Caki2 (cell line): ENCODE measurements around the gene CYP3A5. TPM values are rescaled to one million over a fixed set of nuclear protein-coding genes. Genes with fewer than 3 reads are reported as not detected.
"Not testable (repeated sequence)": the region's sequence is repeated elsewhere in the genome, so short reads cannot be mapped to it uniquely, and the experiment has no call there.

Experiments
- DNase-seq: peaks from one replicate; pipeline ENCODE4 v3.0.0-alpha.2; 2015; ENCODE audit warnings: low read depth
- in situ Hi-C: cut with HindIII; loops from 2 replicates; pipeline ENCODE4 v1.10.0; 2016; ENCODE audit warnings: low sequenced_read_pairs, low pct_unique_long_range_greater_than_20kb, mixed read lengths
- total RNA-seq: library from RNA; depleted of rRNA; stranded (reverse); fragments of >200 nt; shearing (Covaris generic); gene quantifications from 2 replicates; pipeline ENCODE4 v1.2.3, GENCODE V29; 2014; ENCODE audit warnings: low replicate concordance

The CYP3A5 gene
- total RNA-seq, 1 experiment from 2014 or later = 6.0 TPM

DNA sequence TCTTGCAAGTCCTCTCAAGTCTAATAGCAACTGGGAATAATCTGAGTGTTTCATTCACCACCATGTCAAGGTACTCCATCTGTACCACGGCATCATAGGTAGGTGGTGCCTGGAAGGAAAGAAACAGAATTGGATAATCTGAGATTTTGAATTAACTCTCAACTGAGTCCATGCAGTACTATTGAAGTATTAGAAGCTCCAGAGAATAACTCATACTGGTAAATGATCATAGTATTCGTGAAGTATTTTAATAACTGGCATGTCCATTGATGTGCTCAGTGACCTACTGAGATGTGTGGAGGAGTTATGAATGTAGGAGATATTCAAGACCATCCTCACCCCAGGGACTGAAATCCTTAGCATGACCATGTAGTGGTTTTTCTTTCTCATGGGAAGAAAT is 27.1 kb downstream of the CYP3A5 start:
- no peak for DNase-seq
- in situ Hi-C loops = no loop called here

DNA sequence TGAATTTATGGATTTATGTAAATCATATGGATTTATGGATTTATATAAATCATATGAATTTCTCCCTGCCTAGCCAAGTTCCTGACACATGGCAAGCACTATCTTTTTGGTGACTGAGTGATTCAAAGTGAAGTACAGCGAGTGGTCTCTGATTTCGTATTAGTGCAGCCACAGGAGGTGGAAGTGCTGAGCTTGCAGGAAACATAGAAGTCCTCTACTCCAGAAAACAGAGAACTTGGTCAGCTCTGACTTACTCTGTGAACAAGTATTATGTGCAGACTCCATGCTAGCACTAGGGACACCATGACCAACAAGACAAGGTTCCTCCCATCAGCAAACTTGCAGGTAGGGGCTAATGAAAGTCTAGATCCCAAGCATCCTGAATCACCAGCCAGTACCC is 28.5 kb downstream of the CYP3A5 start:
- in situ Hi-C loops = no loop called here
- DNase-seq = no peak

DNA sequence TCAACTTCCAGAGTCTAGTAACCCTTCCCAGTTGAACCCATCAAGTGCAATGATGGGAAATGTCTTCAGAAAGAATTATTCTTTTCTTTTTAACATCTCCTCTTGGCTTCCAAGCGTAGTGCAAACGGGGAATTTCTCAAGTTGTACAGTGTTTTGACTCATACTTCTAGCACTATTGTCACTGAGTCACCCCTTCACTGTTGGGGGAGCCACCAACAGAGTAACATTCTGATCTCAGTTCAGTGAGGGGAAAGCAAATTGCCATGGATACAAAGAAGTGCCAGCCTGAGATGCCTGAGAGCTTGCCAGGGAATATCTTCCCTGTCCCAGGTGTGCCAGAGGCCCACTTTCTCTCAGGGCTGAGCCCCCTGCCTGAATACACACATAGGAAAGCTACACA is 31.0 kb downstream of the CYP3A5 start:
- in situ Hi-C loops = no loop called here
- no peak for DNase-seq

DNA sequence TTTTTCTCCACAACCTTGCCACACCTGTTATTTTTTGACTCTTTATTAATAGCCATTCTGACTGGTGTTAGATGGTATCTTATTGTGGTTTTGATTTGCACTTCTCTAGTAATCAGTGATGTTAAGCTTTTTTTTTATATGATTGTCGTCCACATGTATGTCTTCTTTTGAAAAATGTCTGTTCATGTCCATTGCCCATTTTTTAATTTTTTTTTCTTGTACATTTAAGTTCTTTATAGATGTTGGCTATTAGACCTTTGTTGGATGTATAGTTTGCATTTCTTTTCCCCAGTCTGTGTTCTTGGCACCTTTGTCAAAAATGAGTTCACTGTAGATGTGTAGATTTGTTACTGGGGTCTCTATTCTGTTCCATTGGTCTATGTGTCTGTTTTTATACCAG is 34.2 kb downstream of the CYP3A5 start:
- no peak for DNase-seq

DNA sequence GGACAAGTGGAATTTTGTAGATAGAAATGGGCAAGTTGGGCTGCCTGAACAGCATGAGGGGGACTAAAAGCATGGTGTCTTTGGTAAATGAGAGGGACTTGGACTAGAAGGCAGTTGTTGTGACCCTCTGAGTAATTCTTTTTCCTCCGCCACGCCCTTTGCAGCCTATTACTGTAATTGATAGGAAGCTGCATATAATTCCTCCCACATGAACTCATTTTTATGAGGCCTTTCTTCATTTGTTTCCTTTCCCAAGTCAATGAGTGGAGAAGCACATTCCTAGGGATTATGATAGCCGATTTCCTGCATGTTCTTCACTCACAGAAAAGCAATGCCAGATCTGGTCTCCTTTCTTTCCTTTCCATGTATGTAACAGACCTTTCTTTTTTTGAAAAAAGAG is 35.4 kb downstream of the CYP3A5 start:
- in situ Hi-C loops = no loop called here

More for the DNA sequence above, 34.2 kb downstream of the CYP3A5 start:
- in situ Hi-C loops = no loop called here

DNA sequence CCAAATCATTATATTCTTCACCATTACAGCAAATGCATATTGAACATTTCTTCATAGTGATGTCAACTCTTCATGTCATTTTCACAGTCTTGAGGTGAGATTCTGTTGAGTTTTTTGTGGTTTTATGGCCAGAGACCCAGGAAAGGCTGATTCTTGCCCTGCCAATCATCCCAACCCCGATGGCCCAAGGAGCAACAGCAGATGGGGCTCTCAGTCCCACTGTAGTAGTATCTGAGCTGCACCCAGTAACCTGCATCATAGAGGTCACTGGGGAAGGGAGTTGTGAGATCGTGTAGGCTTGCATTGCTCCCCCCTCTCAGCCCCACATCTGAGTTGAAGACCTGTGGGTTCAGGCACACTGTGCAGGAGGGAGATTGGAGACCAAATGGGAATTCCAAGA is 36.3 kb downstream of the CYP3A5 start:
- no peak for DNase-seq
- in situ Hi-C loops = no loop called here

More for the DNA sequence above, 35.4 kb downstream of the CYP3A5 start:
- no peak for DNase-seq

DNA sequence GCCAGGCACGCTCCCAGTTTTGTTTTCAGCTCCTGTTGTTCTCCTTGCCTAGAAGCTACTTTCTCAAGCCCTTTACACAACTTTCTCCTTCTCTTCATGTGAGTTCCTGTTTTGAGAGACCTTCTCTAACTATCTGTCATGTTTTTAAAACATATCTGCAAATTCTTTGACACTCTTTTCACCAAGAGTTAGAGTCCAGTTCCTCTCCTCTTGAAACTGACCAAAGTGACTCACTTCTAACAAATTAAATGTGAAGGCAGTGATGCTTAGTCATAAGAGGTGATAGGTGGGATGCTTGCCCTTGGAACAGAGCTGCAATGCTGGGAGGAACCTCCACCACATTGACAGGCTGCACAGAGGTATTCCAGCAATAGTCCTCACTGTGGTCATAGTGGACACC is 37.8 kb downstream of the CYP3A5 start:
- DNase-seq = no peak
- in situ Hi-C loops = no loop called here

DNA sequence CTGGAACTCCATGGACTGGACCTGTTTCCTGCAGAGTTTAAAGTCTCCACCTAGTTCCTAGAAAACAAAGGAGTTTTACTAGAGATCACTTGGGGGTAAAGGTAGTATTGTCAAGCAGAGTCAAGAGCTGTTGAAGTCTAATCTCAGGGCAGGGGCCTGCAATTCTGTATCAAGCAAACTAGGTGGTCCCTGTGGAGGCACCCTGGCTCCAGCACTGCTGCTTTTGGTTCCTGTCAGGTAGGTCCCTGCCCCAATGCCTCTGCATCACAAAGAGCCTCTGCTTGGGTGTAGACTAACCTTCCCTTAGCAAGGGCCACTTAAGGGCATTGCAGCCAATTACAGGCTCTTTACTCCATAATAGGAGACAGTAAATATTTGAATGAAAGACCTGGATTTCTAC is 40.5 kb downstream of the CYP3A5 start:
- in situ Hi-C loops = no loop called here

DNA sequence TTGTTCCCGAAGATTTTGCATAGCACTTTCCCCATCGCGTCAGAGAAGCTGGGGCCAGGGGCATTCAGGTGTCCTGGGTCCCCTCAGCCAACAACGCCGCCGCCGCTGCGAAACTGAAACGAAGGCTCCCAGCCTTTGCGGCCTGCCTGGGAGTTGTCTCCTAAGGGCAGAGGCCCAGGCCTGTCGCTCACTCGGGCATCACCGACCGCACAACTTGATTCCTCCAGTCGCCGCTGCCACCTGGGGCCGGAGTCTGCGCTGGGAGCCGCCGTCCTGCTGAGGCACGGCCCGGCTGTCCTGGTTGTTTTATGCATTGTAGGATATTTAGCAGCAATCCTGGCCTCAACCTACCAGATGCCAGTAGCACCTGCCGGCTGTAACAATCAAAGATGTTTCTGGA is 41.1 kb downstream of the CYP3A5 start:
- DNase-seq = no peak
- in situ Hi-C loops = no loop called here

More for the DNA sequence above, 40.5 kb downstream of the CYP3A5 start:
- no peak for DNase-seq

DNA sequence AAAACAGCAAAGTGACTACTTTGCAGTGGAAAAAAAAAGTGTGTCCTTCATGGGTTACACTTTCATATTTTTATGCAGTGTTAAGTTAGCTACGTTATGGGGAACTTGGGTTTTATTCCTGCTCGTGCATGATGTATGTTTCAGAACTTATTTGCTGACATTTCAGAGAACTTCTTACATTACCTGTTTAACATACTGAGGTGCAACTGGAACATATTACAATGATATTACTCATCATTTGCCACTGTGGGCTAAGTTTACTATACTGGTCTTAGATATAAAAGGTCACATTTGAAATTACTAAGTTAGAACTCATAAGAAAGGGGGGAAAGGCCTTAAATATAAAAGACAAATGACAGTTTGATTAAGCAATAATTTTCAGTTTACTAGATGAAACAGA is 42.4 kb downstream of the CYP3A5 start:
- in situ Hi-C loops, DNase-seq: not testable (repeated sequence)

DNA sequence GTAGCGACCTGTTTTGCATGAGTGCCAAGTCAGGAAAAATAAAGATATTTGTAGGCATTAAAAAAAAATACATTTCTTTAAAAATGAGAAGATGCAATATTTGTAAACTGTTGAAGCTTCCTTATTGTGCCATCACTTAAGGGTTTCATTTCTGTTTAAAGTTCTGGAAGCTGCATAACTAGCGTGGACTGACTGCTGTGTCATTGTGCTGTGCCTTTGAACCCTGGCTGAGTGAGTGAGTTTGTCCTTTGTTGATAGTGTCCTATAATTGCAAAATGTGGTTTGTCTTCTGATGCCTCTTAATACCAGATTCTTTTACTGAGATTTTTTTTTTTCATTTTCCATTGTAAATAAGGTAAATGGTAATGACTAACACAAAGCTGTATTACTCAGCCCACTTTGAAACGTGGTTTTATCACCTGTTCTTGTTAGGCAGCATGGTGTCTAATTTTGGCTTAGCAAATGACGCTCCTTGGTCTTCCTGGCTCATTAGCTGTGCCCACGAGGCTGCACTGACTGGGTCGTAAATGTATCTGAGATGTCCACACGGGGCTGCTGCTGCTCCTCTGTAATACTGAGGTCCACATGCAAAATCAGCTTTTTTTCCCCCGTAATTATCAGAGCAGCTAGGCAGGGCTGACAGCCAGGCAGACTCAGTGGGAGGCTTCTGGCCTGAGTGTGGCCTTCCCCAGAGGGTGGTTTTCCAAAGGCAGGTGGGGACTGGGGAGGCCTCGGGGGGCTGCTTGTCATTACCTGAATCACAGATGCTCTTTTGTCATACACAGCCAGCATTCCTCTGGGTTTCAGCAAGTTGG is 48.3 kb downstream of the CYP3A5 start:
- in situ Hi-C loops = no loop called here

DNA sequence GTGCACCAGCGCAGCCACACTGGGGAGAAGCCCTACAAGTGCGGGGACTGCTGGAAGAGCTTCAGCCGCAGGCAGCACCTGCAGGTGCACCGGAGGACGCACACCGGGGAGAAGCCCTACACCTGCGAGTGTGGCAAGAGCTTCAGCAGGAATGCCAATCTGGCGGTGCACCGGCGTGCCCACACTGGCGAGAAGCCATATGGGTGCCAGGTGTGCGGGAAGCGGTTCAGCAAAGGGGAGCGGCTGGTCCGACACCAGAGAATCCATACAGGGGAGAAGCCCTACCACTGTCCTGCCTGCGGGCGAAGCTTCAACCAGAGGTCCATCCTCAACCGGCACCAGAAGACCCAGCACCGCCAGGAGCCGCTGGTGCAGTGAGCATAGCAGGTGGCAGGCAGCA is 50.2 kb downstream of the CYP3A5 start:
- DNase-seq = no peak
- in situ Hi-C loops = no loop called here

More for the DNA sequence above, 48.3 kb downstream of the CYP3A5 start:
- DNase-seq = peak; percentile 28

DNA sequence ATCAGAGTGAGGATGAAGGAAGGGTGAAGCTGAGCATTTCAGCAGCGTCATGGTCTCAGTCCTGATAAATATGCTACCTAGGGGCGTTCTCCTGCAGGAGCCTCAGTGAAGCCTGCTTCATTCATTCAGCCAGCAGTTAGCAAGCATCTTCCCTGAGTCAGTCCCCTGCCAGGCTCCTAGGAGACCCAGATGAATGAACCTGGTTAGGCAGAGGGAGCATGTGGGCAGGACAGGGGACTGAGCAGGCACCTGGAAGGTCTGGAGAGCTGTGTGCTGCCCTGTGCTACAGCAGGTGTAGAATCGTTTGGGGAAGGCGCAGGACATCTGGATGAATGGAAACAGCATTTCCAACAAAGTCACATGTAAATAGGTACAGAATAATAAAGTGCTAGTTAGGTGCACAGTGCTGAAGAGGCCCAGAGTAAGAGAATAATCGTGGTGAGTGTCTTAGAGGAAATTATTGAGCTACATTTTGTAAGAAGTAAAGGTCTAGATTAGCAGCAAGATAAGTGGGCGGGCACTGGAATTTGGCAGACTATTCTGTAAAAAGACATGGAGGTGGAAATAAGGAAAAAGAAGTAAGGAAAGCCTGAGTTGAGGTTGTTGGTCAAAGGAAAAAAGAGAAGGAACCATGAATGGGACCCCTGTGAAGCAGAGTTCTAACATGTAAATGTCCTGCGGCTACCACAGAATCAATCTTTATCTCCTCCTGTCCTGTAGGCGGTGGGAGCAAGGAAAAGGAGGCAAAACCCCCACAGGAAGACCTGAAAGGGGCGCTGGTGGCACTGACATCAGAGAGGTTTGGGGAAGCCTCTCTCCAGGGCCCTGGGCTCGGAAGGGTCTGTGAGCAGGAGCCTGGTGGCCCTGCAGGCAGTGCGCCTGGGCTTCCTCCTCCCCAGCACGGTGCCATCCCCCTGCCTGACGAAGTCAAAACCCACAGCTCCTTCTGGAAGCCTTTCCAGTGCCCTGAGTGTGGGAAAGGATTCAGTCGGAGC is 51.0 kb downstream of the CYP3A5 start:
- no peak for DNase-seq
- in situ Hi-C loops = no loop called here

DNA sequence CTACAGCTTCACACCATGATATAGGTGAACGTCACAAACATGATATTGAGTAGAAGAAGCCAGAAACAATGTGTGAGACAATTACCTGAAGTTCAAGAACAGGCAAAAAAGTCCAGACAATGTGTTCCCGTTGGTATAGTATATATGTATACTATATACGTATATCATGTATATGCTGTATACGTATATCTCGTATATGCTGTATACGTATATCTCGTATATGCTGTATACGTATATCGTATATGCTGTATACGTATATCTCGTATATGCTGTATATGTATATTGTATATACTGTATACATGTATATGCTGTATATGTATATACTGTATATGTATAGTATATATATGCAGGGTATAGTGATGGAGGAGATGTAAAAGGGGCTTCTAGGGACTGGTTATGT is 52.3 kb downstream of the CYP3A5 start:
- DNase-seq = no peak
- in situ Hi-C loops = no loop called here

DNA sequence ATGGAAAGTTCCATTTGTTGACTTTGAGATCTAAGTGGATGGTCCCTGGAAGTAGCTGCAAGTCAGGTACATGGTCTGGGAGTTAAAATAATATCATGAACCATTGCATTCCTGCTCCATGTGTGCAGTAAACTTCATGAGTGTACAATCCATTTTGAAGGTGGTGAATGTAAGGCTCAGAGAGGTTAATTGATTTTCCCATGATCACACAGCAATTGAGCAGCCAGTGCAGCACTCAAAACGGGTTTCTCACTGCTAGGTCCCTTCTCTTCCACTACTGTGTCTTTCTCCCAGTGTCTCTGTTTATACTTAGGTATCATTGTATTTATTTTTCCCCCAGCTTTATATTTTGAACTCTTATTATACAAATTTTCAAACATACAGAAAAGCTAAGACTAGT is 53.1 kb downstream of the CYP3A5 start:
- in situ Hi-C loops = no loop called here
- no peak for DNase-seq

DNA sequence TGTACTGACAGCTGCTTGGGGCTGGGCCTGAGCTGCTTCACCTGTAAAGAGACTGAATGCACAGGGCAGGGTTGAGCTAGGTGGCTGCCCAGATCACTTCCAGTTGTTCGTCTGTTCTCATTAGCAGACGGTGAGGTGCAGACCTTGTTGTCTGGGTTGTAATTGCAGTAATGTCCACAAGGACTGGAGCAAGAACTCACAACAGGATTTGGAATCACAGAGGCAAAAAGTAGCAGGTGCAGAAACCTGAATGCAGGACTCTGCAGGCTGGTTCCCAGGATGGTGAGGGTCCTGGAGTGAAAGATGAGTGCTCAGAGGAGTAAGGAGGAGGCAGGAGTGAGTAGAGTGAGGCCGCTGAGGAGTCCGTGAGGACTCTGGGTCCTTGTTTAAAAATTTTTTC is 53.8 kb downstream of the CYP3A5 start:
- no peak for DNase-seq
- in situ Hi-C loops = no loop called here

DNA sequence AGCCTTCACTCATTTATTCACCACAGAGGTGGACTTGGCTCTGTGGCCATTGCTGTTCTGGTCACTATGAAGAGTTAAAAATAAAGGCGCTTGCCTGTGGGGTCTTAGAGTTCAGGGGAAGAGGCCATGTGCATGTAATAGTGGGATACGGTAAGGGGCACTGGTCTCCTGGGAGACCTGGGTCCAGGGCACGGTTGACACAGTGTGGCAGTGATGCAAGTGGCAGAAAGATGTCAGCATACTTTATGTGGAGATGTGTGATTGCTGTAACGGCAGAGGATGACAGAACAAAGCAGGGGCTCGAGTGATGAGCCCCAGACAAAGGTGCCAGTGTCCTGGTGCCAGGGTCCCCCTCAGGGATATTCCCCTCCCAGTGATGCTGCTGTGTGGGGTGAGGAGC is 54.5 kb downstream of the CYP3A5 start:
- DNase-seq = no peak
- in situ Hi-C loops = no loop called here

DNA sequence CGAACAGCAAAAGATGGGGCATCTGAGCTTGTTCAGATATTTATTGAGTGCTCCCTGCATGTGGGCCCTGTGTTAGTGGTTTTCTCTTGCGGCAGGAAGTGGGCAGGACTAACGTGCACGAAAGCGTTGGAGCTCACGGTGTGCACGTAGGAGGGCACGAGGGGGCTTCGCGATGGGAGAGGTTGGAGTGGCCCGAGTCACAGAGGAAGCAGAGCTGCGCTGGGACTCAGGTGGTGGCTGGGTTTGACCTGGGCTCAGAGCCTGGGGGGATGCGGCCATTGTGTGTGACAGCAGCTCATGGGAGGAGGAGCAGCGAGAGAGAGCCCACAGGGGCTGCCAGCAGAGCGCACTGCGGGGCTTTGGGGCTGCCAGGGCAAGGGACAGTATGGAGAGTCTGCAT is 55.3 kb downstream of the CYP3A5 start:
- in situ Hi-C loops = no loop called here

More for the DNA sequence above, 55.3 kb downstream of the CYP3A5 start:
- no peak for DNase-seq
